Trophoblast cell (in vitro differentiated cells and primary cell): ENCODE data around the gene MX1.

ENCODE experiments used
- DNase-seq, 2 donors: peaks; one replicate each; pipeline ENCODE4 v3.0.0-alpha.2; 2016
- H2AFZ ChIP-seq: 2 replicates; pipeline ENCODE4 v1.6.1; 2013; ENCODE audit warnings: low read length, moderate library complexity, mild to moderate bottlenecking; ENCODE audit not compliant: insufficient read depth, poor library complexity
- H2AK5ac ChIP-seq: 2 replicates; pipeline ENCODE4 v1.6.1; 2013; ENCODE audit warnings: mild to moderate bottlenecking, low read length
- H2BK120ac ChIP-seq: 2 replicates; pipeline ENCODE4 v1.6.1; 2013; ENCODE audit warnings: low read length, mild to moderate bottlenecking, moderate library complexity; ENCODE audit not compliant: insufficient read depth, poor library complexity
- H2BK12ac ChIP-seq: 2 replicates; pipeline ENCODE4 v1.6.1; 2013; ENCODE audit warnings: mild to moderate bottlenecking, low read length, moderate library complexity
- H2BK5ac ChIP-seq: 2 replicates; pipeline ENCODE4 v1.6.1; 2013; ENCODE audit warnings: low read length, low read depth, moderate library complexity, mild to moderate bottlenecking; ENCODE audit not compliant: poor library complexity
- H3K14ac ChIP-seq: 2 replicates; pipeline ENCODE4 v1.6.1; 2013; ENCODE audit warnings: mild to moderate bottlenecking, low read length
- H3K18ac ChIP-seq: 2 replicates; pipeline ENCODE4 v1.6.1; 2013; ENCODE audit warnings: mild to moderate bottlenecking, low read length
- H3K23ac ChIP-seq: 2 replicates; pipeline ENCODE4 v1.6.1; 2013; ENCODE audit warnings: low read length
- H3K27ac ChIP-seq: 2 replicates; pipeline ENCODE4 v1.5.1; 2013; ENCODE audit warnings: low read depth, mild to moderate bottlenecking, inconsistent platforms, low read length, moderate library complexity
- H3K27me3 ChIP-seq: 2 replicates; pipeline ENCODE4 v1.6.1; 2013; ENCODE audit warnings: inconsistent platforms, mild to moderate bottlenecking, low read length, moderate library complexity; ENCODE audit not compliant: insufficient read depth
- H3K36me3 ChIP-seq, 2 experiments: 1 replicate in 1 of 2; 2 replicates in 1 of 2; pipeline ENCODE4 v1.6.1; 2013; ENCODE audit warnings: low read length in 2 of 2, mild to moderate bottlenecking in 2 of 2, moderate library complexity in 1 of 2; ENCODE audit not compliant: insufficient read depth in 2 of 2, control insufficient read depth in 1 of 2
- H3K4ac ChIP-seq: 2 replicates; pipeline ENCODE4 v1.6.1; 2013; ENCODE audit warnings: low read depth, mild to moderate bottlenecking, low read length, moderate library complexity
- H3K4me1 ChIP-seq, 2 experiments: 1 replicate in 1 of 2; 2 replicates in 1 of 2; pipeline ENCODE4 v1.6.1; 2013; ENCODE audit warnings: low read length in 2 of 2, mild to moderate bottlenecking in 2 of 2, moderate library complexity in 1 of 2; ENCODE audit not compliant: insufficient read depth in 2 of 2, control insufficient read depth in 1 of 2
- H3K4me2 ChIP-seq: 2 replicates; pipeline ENCODE4 v1.6.1; 2013; ENCODE audit warnings: inconsistent platforms, mild to moderate bottlenecking, low read length, moderate library complexity
- H3K4me3 ChIP-seq: 2 replicates; pipeline ENCODE4 v1.5.1; 2013; ENCODE audit warnings: mild to moderate bottlenecking, low read depth, low read length, inconsistent platforms
- H3K79me1 ChIP-seq: one replicate; pipeline ENCODE4 v1.6.1; 2013; ENCODE audit warnings: low read length
- H3K79me2 ChIP-seq: 2 replicates; pipeline ENCODE4 v1.6.1; 2013; ENCODE audit warnings: low read length, mild to moderate bottlenecking; ENCODE audit not compliant: control insufficient read depth, insufficient read depth, poor library complexity
- H3K9ac ChIP-seq: 2 replicates; pipeline ENCODE4 v1.6.1; 2013; ENCODE audit warnings: mild to moderate bottlenecking, low read length
- H3K9me3 ChIP-seq: 2 replicates; pipeline ENCODE4 v1.6.1; 2013; ENCODE audit warnings: low read depth, mild to moderate bottlenecking, control low read depth, inconsistent platforms, low read length; ENCODE audit not compliant: insufficient read depth
- H4K12ac ChIP-seq: 2 replicates; pipeline ENCODE4 v1.6.1; 2013; ENCODE audit warnings: low read depth, mild to moderate bottlenecking, low read length, moderate library complexity
- H4K8ac ChIP-seq: 2 replicates; pipeline ENCODE4 v1.6.1; 2013; ENCODE audit warnings: low read depth, mild to moderate bottlenecking, low read length, moderate library complexity
- H4K91ac ChIP-seq: one replicate; pipeline ENCODE4 v1.6.1; 2013; ENCODE audit warnings: low read depth, mild to moderate bottlenecking, low read length, moderate library complexity
- whole genome bisulfite sequencing: extraction: QIAGEN DNeasy Blood & Tissue Kit; methylation state at CpG from one replicate; pipeline ENCODE4 v1.1.7; 2013; ENCODE audit warnings: missing lambda C conversion rate; ENCODE audit not compliant: insufficient read length, insufficient coverage; ENCODE audit errors: extremely low coverage; 5-methylcytosine and 5-hydroxymethylcytosine counted together

Gene MX1

DNA sequence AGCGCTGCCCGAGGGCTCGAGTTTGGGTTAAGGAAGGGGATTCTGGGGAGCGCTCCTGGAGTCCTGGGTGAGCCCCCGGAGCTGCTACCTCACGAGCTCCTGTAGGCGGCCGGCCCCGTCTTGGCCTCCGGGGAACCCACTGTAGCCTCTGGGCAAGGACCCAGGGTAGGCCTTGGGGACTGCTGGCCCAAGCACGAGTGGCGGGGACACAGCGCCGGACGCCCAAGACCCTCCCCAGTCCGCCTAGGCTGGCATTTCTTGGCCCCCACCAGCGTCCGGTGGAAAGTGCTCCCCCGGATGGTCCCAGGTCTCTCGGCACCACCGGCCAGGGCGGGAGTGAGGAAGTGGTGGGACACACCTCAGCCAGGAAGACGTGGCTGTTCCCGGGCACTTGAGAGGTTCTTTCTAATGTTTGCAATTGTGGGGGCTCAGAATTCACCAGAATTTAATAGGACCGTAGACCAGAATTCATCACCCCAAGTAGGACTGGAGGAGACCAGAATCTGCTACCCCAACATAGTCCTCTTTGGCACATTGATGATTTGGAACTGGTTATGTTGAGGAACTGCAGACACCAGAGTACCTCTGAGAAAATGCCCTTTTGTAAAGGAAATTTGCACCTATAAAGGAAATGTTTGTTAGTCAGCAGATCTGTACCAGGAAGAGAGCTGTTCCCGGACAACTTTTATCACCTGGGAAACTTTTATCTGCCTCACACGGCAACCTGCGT, 82.5 kb downstream of the MX1 start:
- peaks cover 27% of the 10 kb centered on the region for H3K27me3 ChIP-seq
- no peak overlapping the region for H3K27ac ChIP-seq
- no peak overlapping the region for H2BK5ac ChIP-seq
- H3K4me2 ChIP-seq, result peak overlapping the region; percentile 75
- no peak overlapping the region for H3K14ac ChIP-seq
- H2AK5ac ChIP-seq, result no peak overlapping the region
- no peak overlapping the region for H2BK120ac ChIP-seq
- WGBS, result no CpG with 5 or more reads among the region's 28 CpGs
- H3K4ac ChIP-seq, result no peak overlapping the region
- H3K9me3 ChIP-seq, result peaks cover 3% of the 10 kb centered on the region
- no peak overlapping the region for H3K9ac ChIP-seq
- peaks cover 6 to 9% of the 10 kb centered on the region in 2 experiments for H3K4me1 ChIP-seq
- no peak overlapping the region for H2AFZ ChIP-seq
- H3K18ac ChIP-seq, result no peak overlapping the region
- DNase-seq, result no peak
- no peaks in the 10 kb centered on the region for H3K36me3 ChIP-seq
- no peak overlapping the region for H4K91ac ChIP-seq
- H2BK12ac ChIP-seq, result no peak overlapping the region
- no peak overlapping the region for H3K23ac ChIP-seq
- no peak overlapping the region for H4K12ac ChIP-seq
- no peaks in the 10 kb centered on the region for H3K79me1 ChIP-seq
- H3K4me3 ChIP-seq, result peak overlapping the region; percentile 32
- H3K79me2 ChIP-seq, result no peaks in the 10 kb centered on the region
- no peak overlapping the region for H4K8ac ChIP-seq
